ENCODE data around the gene PSMB8.
"Not testable (repeated sequence)": the region's sequence is repeated elsewhere in the genome, so short reads cannot be mapped to it uniquely, and the experiment has no call there.

PSMB8 gene

DNA sequence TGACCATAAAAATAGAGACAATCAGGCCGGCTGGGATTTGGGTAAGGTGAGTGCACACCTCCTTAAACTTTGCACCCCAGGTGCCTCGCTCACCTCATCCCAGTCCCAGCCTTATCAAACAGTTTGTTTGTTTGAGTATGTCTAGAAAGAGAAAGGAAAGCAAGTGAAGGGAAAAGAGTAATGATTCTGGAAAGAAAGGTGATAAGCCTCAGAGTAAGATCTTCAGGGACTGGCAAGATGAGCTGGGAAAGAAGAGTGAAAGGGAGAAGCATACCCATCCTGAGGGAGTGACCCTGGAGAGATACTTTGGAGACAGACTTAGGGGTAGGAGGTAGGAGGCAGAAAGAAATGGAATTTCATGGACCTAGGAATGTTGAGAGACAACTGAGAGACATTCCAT is 7.0 kb downstream of the PSMB8 start:
- no peak for DNase-seq

DNA sequence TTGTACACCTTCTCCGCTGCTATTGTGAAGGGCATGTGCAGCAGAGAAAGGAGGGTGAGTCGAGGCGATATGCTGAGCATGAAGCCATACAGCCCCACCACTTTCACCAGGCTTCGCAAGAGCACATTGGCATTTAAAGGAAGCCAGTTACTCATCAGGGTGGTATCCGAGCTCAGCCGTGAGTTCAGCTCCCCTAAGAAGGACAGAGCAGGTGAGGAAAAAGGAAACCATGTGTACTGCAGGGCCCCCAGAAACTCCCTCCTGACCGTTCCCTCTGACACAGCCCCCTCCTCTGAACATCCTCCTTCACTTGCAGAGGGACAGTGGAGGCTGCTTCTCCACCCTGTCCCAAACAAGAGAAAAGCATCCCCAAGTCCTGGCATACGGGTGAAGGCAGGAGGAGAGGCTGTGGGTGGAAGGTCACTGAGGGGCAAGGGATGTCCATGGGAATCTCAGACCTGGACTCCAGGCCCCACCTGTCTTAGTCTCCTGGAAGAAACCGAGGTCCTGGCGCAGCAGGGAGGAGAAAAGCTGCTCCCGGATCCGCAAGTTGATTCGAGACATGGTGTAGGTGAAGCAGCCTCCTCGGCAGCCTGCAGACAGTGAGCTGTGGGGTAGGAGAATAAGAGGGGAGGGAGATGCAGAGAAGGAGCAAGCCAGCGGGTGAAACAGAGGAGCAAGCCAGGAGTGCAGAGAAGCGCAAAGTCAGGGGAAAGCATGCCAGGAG is 8.5 kb downstream of the PSMB8 start:
- no peak for DNase-seq

DNA sequence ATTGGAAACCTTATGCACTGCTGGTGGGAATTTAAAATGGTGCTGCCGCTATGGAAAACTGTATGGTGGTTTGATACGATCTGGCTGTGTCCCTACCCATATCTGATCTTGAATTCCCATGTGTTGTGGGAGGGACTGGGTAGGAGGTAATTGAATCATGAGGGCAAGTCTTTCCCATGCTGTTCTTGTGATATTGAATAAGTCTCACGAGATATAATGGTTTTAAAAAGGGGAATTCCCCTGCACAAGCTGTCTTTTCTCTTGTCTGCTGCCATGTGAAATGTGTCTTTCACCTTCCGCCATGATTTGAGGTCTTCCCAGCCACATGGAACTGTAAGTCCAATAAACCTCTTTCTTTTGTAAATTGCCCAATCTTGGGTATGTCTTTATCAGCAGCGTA is 10.2 kb downstream of the PSMB8 start:
- no peak for DNase-seq

DNA sequence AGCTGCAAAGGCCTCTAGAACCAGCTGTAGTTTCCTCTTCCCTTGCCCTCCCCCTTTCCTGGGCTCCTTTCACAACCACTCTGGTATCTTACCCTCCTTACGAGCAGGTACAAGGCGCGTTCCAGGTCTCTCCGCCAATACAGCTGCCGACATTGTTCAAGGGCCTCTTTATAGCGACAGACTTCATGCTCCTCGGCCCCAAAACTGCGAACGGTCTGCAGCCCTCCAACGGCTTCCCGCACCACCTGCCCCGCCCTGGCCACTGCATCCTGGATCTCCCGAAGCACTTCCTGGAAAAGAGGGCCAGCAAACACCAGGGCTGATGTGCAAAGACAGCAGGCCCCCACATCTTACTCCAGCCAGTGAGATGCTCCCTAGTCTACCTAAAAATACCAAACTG is 11.3 kb downstream of the PSMB8 start:
- DNase-seq = no peak

DNA sequence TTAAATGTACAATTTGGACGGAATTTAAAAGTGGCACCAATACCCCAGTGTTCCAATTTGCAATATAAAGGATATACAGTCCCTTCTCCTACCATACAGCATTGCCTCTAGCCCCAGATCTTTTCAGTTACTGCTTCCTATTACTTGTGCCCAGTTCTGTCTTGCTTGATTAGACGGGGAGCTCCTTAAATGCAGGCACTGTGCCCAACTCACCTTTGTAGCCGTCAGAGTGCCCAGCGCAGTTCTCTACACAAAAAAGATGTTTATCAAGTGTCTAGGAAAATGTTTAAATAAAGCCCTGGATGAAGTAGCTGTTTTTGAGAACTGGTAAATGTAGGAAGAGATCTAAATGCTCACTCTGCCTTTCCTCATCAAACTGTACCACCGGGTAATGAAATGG is 12.9 kb downstream of the PSMB8 start:
- no peak for DNase-seq

DNA sequence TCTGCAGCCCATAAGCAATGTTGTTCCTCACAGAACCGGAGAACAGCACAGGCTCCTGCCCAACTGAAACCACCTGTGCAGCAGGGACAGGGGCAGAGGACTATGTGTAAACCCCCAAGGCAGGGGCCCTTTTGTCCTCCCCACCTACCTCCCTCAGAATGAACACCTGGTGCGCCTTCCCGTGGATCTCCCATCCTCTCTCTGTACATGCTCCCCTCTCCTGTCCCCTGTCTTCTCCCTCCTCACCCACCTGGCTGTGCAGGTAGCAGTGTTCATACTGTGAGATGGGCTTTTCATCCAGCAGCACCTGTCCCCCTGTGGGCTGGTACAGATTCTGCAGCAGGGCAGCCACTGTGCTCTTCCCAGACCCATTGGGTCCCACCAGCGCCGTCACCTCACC is 13.8 kb downstream of the PSMB8 start:
- DNase-seq = no peak

GRCh38 chr6:32829495-32829894 is 14.4 kb downstream of the PSMB8 start:
- no peak for DNase-seq

DNA sequence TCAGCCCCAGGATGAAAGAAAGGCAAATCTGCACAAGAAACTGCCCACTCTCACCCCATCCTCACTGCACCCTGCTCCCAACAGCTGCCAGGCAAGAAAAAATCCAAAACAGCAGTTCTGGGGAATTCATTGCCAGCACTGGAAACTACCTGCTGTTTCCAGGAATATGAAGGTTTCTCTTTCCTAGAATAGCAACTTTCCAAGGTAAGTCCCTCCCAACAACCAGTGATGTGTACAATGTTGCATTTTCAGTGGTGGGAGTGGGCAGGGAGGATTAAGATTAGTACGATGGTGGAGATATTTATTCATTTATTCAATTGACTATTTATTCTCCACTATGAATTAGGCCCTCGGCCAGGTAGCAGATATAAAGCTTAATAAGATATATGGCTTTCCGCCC is 16.8 kb downstream of the PSMB8 start:
- no peak for DNase-seq

DNA sequence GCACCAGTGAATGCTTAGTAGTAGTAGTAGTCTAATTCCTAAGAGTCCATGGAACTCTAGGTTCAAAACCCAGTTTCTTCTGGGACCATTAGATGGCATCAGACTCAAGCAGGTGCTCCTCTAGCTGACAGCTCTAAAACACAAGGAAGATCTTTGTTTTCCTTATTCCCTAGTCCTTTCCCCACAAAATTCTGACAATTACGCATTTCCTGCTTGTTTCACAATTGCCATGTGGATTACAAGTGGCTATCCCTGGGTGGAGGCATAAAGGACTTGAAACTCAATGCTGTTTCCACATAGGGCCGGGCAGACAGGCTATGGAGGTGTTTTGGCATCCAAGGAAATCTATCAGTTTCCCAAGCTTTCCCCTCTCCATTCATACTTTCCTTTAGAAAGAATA is 17.9 kb downstream of the PSMB8 start:
- DNase-seq = no peak

- no peak for DNase-seq
Measured at GRCh38 chr6:32819729-32820128, 24.1 kb downstream of the PSMB8 start.

DNA sequence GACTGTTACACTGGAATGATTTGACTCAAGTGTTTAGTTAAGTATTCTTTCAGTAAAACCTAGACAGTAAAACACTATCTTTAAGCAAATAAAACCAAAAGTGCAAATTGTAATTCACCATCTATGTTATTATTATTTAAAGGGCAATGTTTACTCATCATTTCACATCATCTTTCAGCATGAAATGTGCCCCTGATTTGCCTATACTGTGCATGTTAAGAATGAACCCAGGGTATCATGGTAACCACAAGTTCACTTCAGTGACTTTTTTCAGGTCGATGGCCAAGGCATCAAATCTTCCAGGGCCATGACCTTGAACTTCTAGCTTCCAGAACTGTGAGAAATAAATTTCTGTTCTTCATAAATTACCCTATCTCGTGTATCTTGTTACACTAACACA is 25.0 kb downstream of the PSMB8 start:
- DNase-seq = no peak

DNA sequence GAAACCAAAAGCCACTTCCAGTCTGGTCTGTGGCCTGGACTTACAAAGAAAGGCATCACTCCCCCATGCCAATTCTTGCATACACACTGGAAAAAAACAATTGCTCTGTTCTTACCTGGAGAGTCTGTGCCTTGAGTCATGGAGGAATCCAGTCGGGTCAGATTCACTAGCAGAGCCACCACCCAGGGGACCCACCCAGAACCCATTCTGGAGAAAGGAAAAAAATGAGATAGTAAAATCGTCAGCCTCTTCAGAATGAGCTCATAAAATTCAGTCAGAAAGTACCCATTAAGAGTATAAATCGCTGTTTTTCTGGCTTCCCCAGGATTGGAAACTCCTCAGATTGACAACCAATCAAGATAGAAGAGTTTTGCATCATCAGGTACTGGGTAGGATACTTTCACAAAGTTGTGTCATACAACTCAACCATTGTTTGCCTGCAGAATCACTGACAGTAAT is 27.1 kb downstream of the PSMB8 start, which contains the start of gene HLA-DOB:
Gene HLA-DOB (minus strand): TSS at position 257 of the 459 bp plus-strand sequence. CDS start 51 bp downstream, at position 206.
- DNase-seq = no peak

- no peak for DNase-seq
Measured at GRCh38 chr6:32815996-32816395, 27.9 kb downstream of the PSMB8 start.

- no peak for DNase-seq
Measured at GRCh38 chr6:32815115-32815514, 28.7 kb downstream of the PSMB8 start.

- DNase-seq = no peak
Measured at GRCh38 chr6:32814145-32814544, 29.7 kb downstream of the PSMB8 start.

- DNase-seq = no peak
Measured at GRCh38 chr6:32809171-32809570, 34.7 kb downstream of the PSMB8 start.

GRCh38 chr6:32807020-32807580 is 36.7 kb downstream of the PSMB8 start:
- DNase-seq = no peak

- DNase-seq = not testable (repeated sequence)
Measured at GRCh38 chr6:32805404-32805803, 38.4 kb downstream of the PSMB8 start.

- no peak for DNase-seq
Measured at GRCh38 chr6:32803416-32803815, 40.4 kb downstream of the PSMB8 start.

DNA sequence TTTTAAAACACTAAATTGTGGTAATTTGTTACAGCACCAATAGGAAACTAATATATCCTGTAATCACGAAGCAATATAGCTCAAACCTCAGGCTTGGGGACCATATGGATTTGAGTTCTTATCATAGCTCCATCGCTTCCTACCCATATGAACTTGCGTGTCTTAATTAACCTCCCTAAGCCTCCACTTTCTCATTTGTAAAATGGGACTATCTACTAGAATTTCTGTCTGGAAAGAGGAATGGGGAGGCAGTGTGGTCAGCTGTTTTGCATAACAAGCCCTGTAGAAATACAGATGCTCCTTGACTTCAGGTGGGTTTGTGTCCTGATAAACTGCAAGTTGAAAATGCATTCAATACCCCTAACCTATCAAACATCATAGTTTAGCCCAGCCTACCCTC is 44.1 kb downstream of the PSMB8 start:
- DNase-seq = no peak

- no peak for DNase-seq
Measured at GRCh38 chr6:32799168-32799567, 44.7 kb downstream of the PSMB8 start.

DNA sequence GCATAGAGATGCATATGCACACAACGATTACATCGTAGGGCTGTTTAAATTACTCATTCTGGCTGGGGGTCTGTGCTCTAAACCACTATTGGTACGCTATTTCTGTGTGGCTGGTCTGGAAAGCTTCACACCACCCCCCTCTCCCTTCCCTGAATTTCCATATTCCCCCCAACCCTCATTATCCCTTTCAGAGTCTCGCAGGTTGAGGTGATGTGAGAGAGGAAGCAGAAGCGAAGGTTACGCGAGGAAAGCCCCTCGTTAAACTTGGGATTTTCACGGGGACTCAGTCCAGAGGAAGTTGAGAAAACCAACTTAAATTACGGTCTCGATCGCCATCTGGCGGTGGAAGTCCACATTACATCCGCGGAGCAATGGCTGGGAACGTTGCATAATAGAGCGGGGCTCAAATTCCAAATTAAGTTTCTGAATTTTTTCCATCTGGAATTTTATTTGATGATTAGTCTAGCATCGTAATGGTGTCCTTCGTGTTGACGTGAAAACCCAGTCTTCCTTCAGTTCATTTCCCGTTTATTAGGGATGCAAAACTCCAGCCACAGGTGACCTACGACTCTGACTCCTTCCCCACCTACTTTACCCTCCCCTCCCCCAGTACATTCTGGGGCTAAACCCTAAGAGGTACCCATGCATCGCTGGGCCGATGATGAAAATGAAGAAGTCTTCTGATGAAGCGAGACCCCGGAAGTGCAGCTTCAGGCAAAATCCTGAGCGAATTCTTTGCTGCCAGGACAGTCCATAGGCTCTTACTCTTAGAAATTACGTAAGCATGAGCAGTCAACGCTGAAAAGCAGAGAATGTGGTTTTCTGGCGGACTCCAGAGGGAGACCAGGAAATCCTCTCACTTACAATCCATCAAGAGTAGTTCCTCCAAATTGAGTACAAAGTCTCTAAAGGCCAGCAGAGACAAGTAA is 46.7 kb downstream of the PSMB8 start:
- DNase-seq = peak; percentile 65

- DNase-seq = no peak
Measured at GRCh38 chr6:32794510-32794909, 49.3 kb downstream of the PSMB8 start.
